Stimulated activated naive CD8-positive, alpha-beta T cell treated with anti-CD3 and anti-CD28 coated beads, Interleukin-15, amount 100 ng/mL, for 72 hours (primary cell): Measurements from ENCODE around the gene TCF4.

ENCODE experiments used
- ATAC-seq: fragments of 150-1000 bp; cut with Tn5 transposase; 2 replicates; pipeline ENCODE4 v1.10.0; 2021; ENCODE audit warnings: mild to moderate bottlenecking, moderate library complexity
- DNase-seq, 2 donors: peaks; one replicate each; pipeline ENCODE4 v3.0.0; 2021 to 2022
- H3K27ac Mint-ChIP-seq, 2 donors: one replicate each; pipeline ENCODE4 v1.8.0; 2022; ENCODE audit warnings: mild to moderate bottlenecking in 2 of 2, mixed read lengths in 2 of 2, moderate library complexity in 2 of 2
- H3K27me3 Mint-ChIP-seq: one replicate; pipeline ENCODE4 v1.8.0; 2022; ENCODE audit warnings: mixed read lengths
- H3K4me1 Mint-ChIP-seq: one replicate; pipeline ENCODE4 v1.8.0; 2022; ENCODE audit warnings: mild to moderate bottlenecking, mixed read lengths
- H3K4me3 Mint-ChIP-seq, 2 donors: one replicate each; pipeline ENCODE4 v1.8.0; 2022; ENCODE audit warnings: mild to moderate bottlenecking in 2 of 2, mixed read lengths in 2 of 2, moderate library complexity in 1 of 2
- H3K9me3 Mint-ChIP-seq, 2 donors: one replicate each; pipeline ENCODE4 v1.8.0; 2022; ENCODE audit warnings: mixed read lengths in 2 of 2

TCF4 gene

DNA sequence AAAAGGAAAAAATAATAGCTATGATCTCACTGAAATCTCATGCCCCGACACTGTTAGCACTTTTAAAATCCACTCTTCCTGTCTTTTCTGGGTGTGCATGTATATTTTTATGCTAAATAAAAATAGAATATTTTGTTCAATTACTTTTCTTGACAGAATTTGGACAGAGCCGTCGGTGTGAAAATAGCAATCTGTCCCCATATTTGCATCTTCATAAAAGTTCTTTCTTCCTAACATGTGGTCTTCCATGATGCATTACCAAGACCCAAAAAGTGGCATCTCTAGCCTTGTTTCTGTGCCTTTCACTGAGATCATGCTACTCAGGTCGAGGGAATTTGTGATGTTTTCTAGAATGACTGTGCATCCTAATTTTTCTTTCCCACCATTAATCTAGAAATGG, 329.9 kb downstream of the TCF4 start:
- ATAC-seq, result no peak
- Mint-ChIP-seq H3K9me3 (no peaks in the 10 kb centered on the region), H3K4me1 (no peaks in the 10 kb centered on the region), H3K4me3 (no peak overlapping the region), H3K27ac (no peak overlapping the region), H3K27me3 (no peaks in the 10 kb centered on the region)
- no peak for DNase-seq

DNA sequence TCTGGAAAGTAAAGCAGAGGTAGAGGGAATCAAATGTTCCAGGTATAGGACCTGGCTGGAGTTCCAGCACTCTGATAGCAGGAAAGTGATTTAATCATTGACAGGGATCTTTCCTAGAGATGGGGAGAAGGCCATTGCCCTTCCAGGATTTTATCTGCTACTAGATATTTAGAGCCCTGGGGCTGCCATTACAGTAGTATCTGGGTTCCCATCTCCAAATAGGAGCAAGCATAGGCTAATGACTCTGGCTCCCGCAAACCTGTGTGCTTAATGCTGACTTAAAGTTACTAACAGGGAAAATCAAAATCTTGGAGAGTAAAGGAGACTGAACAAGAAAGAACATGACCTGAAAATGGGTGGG, 331.1 kb downstream of the TCF4 start:
- H3K27ac Mint-ChIP-seq, result no peak overlapping the region

DNA sequence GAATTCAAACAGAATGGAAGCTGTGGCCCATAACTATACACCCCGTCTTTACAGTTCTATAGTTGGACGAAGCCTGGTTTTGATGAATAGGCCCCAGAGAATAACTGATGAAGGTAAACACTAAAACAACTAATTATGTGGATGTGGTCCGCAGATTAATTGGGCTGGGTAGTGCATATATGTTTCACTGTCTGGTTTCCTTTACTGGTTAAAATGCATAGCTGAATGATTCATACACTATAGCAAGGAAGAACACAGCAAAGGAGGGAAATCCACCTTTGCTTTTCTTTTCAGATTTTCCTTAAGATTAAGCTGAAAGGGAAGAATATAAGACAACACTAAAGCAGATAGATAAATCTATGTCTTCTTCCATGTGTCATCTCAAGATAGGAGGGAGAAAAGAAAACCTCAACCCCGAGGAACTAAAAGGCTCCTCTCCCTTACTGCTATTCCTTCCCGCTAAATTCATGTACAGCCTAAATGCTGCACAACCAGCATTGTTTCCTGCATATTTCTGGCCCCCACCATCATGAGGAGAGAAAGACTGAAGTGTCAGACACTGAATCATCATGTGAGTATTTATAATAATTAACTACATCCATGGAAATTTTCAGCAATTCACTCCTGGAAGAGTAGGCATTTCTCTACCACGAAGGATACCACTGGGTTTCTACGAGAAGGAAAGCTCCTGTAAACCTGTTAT, 331.6 kb downstream of the TCF4 start:
- DNase-seq, result no peak
- Mint-ChIP-seq H3K4me3 (no peak overlapping the region), H3K9me3 (no peaks in the 10 kb centered on the region)

More for the DNA sequence above, 331.1 kb downstream of the TCF4 start:
- ATAC-seq (no peak), DNase-seq (no peak)
- Mint-ChIP-seq H3K9me3 (no peaks in the 10 kb centered on the region), H3K4me3 (no peak overlapping the region), H3K27me3 (no peaks in the 10 kb centered on the region), H3K4me1 (no peaks in the 10 kb centered on the region)

DNA sequence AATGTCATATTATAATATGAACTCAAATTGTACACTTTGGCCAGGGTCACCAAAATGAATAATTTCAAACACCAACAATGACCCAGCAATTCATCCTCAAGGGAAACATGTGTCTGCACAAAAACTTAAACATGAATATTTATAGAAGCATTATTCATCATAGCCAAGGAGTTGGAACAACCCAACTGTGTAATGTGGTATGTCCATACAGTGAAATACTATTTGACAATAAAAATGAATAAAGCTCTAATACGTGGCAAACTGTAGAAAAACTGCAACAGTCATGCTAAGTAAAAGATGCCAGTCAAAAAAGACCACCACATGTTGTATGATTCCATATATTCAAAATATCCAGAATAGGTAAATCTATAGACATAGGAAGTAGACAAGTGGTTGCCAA, 334.2 kb downstream of the TCF4 start:
- no peaks in the 10 kb centered on the region for H3K4me1 Mint-ChIP-seq
- no peak overlapping the region for H3K27ac Mint-ChIP-seq
- no peaks in the 10 kb centered on the region for H3K27me3 Mint-ChIP-seq
- DNase-seq (no peak), ATAC-seq (no peak)
- H3K4me3 Mint-ChIP-seq, result no peak overlapping the region
- no peaks in the 10 kb centered on the region for H3K9me3 Mint-ChIP-seq

More for the DNA sequence above, 331.6 kb downstream of the TCF4 start:
- Mint-ChIP-seq H3K27ac (no peak overlapping the region), H3K4me1 (no peaks in the 10 kb centered on the region), H3K27me3 (no peaks in the 10 kb centered on the region)
- no peak for ATAC-seq

DNA sequence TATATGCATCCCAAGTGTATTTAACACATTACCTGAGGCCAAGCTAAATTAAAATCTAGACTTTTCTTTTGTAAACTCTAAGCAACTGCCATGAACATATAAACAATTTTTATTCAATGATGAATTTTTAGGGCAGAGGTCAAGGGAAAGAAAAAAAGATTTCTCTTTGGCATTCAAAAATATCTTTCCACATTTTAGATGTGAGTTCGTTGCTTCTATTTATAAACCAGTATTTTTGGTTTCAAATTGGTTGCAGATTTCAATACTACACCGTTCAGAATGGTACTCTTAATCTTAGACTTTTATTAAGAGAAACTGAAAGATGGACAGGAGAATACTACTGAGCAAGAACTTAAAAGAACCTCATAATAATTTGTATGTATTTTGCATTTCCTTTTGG, 335.1 kb downstream of the TCF4 start:
- H3K4me1 Mint-ChIP-seq, result no peaks in the 10 kb centered on the region
- ATAC-seq (no peak), DNase-seq (no peak)
- no peaks in the 10 kb centered on the region for H3K27me3 Mint-ChIP-seq
- no peak overlapping the region for H3K4me3 Mint-ChIP-seq
- no peak overlapping the region for H3K27ac Mint-ChIP-seq
- H3K9me3 Mint-ChIP-seq, result no peaks in the 10 kb centered on the region

DNA sequence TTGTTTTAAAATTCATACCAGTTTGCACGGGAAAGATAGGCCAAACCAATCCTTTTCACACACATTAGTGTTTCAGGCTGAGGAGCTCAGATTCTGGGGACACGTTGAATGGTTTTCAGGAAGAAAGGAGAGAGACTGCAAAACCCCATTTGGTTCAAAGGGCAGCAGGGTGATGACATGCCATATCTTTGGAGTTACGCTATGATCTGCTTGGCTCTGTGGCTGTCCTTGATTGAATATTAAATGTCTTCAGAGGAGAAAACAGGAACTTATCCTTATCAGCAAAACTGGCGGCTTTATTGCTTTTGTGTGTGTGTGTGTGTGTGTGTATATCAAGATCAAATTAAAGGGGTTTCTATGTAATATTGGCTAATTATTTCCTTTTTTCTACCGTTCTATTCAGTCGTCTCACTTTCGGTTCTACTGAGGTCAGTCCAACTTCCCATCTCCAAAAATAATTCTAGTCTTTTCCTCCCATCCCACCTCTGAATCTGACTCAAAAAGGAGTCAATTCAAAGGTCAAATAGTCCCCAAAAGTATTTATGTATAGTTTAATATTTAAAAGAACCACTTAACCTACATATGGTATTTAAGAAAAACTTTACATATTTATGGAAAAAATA, 335.8 kb downstream of the TCF4 start:
- no peaks in the 10 kb centered on the region for H3K27me3 Mint-ChIP-seq
- no peak overlapping the region for H3K27ac Mint-ChIP-seq
- H3K4me3 Mint-ChIP-seq, result no peak overlapping the region
- DNase-seq (no peak), ATAC-seq (no peak)
- no peaks in the 10 kb centered on the region for H3K9me3 Mint-ChIP-seq
- no peaks in the 10 kb centered on the region for H3K4me1 Mint-ChIP-seq

DNA sequence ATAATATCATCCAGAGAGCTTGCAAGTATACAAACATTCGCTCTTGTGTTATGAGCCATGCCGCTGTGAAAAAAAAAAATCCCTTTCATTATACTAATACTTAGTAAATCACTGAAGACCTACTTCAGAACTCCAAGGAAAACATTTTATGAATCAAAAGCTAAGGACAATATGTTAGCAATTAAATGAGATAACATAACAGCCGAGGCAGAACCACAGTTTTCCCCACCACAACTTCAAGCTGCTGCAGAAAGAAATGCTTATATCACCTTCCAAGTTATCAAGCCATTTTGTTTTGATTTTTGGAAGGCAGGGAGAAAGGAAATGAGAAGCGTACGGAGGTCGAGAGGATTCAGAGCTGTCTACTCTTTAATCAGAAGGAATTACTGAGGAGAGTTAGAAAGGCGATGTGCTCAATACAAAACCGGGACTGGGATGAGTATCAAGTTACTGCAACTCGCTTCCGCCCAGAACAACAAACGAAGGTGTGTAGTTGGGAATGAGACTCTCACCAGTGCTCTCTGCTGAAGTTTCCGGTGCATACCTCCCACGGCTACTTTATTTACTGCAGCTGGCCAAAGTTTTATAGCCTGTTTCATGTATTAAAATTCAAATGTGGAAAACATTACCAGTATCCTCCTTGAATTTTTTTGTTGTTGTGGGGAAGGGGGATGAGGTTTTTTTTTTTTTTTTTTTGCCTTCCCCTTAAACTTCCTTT, 336.6 kb downstream of the TCF4 start:
- Mint-ChIP-seq H3K27ac (no peak overlapping the region), H3K27me3 (no peaks in the 10 kb centered on the region), H3K4me1 (no peaks in the 10 kb centered on the region), H3K9me3 (no peaks in the 10 kb centered on the region), H3K4me3 (no peak overlapping the region)
- ATAC-seq, result no peak
- no peak for DNase-seq

DNA sequence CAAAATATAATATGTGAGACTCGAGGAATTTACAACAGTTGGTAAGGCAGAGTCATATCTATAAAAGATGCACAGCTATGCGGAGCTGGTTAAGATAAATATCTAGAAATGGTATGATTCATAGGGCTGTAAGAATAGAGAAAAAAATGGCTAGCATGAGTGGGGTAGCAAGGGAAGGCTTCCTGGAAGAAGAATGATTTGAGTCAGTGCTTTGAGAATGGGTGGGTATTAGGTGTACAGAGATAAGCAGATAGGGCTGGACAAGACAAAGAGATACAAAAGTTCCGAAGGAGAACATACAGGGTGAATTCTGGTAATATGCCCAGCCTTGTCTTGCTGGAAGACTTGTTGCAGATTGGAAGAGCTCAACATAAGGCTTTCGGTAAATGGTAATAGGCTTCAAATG, 337.2 kb downstream of the TCF4 start:
- no peaks in the 10 kb centered on the region for H3K9me3 Mint-ChIP-seq
- DNase-seq (no peak), ATAC-seq (no peak)
- H3K27ac Mint-ChIP-seq, result no peak overlapping the region
- no peaks in the 10 kb centered on the region for H3K4me1 Mint-ChIP-seq
- H3K27me3 Mint-ChIP-seq, result no peaks in the 10 kb centered on the region
- no peak overlapping the region for H3K4me3 Mint-ChIP-seq

DNA sequence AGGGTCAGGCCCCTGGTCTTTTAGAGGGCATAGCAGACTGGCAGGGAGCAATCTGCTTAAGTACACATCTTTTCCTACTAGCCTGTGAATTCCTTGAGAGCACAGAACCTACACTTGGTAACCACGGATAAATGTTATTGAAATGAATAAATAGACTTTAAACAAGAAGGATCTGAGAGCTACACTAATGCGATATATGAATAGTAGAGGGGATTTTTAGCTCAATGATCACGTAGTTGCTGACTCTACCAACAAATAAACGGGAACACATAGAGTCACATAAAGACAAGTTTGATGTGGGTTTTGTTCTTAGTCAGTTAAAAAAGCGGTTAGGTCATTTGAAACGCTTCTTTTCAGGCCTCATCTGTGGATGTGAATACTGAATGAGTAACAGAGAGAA, 338.4 kb downstream of the TCF4 start:
- DNase-seq, result no peak
- Mint-ChIP-seq H3K4me3 (no peak overlapping the region), H3K27ac (no peak overlapping the region), H3K27me3 (no peaks in the 10 kb centered on the region), H3K9me3 (no peaks in the 10 kb centered on the region), H3K4me1 (no peaks in the 10 kb centered on the region)
- no peak for ATAC-seq

DNA sequence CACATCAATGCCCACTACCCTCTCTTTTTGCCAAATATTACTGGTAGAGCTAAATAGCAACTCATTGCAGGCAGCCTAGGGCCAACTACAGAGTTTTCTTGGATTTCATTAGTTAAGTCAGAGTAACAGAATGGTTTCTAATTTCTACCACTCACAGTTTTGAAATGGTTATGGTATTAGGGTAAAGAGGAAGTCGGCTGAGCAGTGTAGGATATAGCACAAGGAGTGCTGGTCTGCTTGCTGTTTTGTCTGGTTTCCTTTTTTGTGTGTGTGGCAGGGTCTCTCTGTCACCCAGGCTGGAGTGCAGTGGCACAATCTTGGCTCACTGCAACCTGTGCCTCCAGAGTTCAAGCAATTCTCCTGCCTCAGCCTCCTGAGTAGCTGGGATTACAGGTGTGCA, 339.5 kb downstream of the TCF4 start:
- no peak for ATAC-seq
- Mint-ChIP-seq H3K4me3 (no peak overlapping the region), H3K4me1 (no peaks in the 10 kb centered on the region)

DNA sequence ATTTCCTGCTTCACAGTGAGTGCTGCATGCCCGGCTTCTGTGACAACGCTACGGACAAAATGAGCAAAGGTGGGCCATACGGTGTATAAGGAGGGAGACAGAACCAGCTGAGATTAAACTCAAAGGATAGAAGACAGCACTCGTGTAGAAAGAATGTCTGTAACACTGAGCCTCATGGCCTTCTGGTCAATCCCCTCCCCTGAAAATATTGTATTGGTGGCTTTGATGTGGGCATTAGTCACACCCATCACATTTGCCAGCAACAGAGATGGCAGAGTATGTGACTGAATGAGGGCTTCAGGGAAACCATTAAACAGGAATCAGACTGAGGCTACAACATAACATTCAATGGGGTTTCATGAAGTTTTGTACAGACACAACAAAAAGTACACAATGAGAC, 341.0 kb downstream of the TCF4 start:
- H3K9me3 Mint-ChIP-seq, result no peaks in the 10 kb centered on the region
- no peak overlapping the region for H3K27ac Mint-ChIP-seq
- H3K4me1 Mint-ChIP-seq, result no peaks in the 10 kb centered on the region
- H3K4me3 Mint-ChIP-seq, result no peak overlapping the region
- ATAC-seq, result no peak
- no peak for DNase-seq
- H3K27me3 Mint-ChIP-seq, result no peaks in the 10 kb centered on the region

More for the DNA sequence above, 339.5 kb downstream of the TCF4 start:
- Mint-ChIP-seq H3K27me3 (no peaks in the 10 kb centered on the region), H3K9me3 (no peaks in the 10 kb centered on the region), H3K27ac (no peak overlapping the region)
- no peak for DNase-seq

DNA sequence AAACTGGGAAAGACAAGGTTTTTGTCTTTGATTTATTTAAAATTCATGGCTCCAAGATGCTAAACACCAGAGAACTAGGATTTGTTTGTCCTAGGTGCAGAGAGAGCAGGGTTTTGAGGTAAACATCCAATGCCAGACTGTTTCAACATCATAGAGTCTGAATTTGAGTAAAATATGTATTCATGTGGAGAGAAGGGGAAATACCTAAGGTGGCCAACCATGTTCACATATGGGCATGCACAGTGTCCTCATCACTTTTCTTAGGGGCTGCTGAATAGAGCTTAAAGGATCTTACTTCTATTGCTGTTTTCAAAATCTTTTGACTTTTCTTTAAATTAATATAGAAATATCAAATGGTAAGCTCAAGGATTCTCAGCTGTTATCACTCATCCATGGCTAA, 341.7 kb downstream of the TCF4 start:
- H3K27ac Mint-ChIP-seq, result no peak overlapping the region

DNA sequence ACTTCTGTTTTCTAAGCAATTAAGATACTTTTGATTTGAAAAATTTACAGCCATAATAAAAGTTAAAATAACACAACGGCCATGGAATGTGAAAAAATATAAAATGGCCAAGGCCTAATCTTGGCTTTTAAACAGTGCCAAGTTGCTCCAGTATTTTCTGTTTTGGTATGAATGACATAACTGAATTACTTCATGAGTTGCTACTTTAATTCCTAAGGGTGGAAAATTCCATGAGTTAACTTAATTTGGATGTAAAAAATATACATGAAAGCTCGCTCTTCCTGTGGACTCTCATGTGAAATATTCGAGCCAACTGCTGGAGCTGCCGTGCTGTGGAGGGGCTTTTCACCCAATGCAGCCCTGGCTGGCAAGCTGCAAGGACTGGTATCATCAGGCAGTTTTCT, 342.8 kb downstream of the TCF4 start:
- Mint-ChIP-seq H3K9me3 (no peaks in the 10 kb centered on the region), H3K27ac (no peak overlapping the region), H3K27me3 (no peaks in the 10 kb centered on the region), H3K4me3 (no peak overlapping the region), H3K4me1 (no peaks in the 10 kb centered on the region)
- ATAC-seq, result no peak
- DNase-seq, result no peak

More for the DNA sequence above, 341.7 kb downstream of the TCF4 start:
- Mint-ChIP-seq H3K27me3 (no peaks in the 10 kb centered on the region), H3K4me3 (no peak overlapping the region), H3K4me1 (no peaks in the 10 kb centered on the region), H3K9me3 (no peaks in the 10 kb centered on the region)
- DNase-seq (no peak), ATAC-seq (no peak)

DNA sequence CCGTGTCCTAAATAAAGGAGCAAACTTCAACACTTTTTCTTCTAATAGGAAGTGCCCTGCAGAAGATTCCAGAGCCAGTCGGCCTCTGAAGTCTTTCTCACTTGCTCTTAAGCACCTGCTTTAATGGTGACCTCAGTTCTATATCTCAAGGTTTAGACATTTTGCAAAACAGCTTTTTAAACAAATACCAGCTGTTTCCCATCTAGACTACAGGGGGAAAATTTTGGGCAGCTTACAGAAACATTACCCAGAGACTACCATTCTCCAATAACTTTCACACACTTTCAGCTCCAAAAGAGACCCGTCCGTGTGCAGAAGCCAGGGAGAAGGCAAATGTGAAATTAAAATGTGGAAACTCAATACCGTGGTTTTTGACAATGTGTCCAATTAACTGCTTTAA, 343.4 kb downstream of the TCF4 start:
- DNase-seq (no peak), ATAC-seq (no peak)
- no peaks in the 10 kb centered on the region for H3K27me3 Mint-ChIP-seq
- H3K9me3 Mint-ChIP-seq, result no peaks in the 10 kb centered on the region
- no peaks in the 10 kb centered on the region for H3K4me1 Mint-ChIP-seq
- H3K4me3 Mint-ChIP-seq, result no peak overlapping the region
- H3K27ac Mint-ChIP-seq, result no peak overlapping the region

DNA sequence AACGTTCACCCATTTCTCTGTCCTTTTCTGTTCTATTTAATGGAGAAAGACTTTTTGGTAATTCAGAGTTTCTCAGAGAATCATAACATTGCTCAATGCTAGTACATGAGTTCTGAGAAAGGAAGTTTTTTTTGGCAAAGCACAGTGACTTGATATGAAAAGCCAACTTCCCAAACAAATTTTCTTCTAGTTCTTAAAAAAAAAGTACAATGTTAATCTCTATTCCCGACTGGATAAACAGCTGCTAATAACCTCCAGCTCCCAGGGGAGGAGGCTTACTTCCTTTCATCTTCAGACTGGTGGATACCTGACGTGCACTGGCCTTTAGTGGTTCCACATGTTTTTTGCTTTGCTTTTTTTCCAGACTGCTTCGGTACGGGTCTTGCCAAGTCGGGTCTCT, 344.1 kb downstream of the TCF4 start:
- no peaks in the 10 kb centered on the region for H3K9me3 Mint-ChIP-seq
- no peak overlapping the region for H3K27ac Mint-ChIP-seq
- H3K4me3 Mint-ChIP-seq, result no peak overlapping the region
- no peak for DNase-seq
- no peak for ATAC-seq
- H3K4me1 Mint-ChIP-seq, result no peaks in the 10 kb centered on the region
- no peaks in the 10 kb centered on the region for H3K27me3 Mint-ChIP-seq

DNA sequence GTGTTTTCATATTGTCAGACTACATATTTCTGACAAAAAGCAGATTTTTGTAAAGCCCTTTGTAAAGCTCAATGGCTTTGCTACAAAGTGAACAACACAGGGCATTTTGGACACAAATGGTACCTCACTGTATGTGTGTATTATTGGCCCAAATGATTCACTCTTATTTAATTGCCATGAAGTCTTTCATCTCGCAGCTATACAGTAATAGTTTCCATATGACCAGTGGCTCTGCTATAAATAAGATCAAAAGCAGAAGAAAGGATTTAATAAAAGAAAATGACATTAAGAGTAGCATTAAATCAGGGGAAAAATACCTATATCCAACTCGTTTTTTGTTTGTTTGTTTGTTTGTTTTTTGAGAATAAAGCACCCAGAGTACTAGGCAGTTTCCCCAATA, 344.7 kb downstream of the TCF4 start:
- H3K9me3 Mint-ChIP-seq, result no peaks in the 10 kb centered on the region
- no peaks in the 10 kb centered on the region for H3K27me3 Mint-ChIP-seq
- H3K27ac Mint-ChIP-seq, result no peak overlapping the region
- no peak for DNase-seq
- no peaks in the 10 kb centered on the region for H3K4me1 Mint-ChIP-seq
- no peak overlapping the region for H3K4me3 Mint-ChIP-seq
- no peak for ATAC-seq
